Epithelial cell of esophagus (primary cell): ENCODE measurements around the gene PLA2G2D.

Experiments used
- DNase-seq: peaks from one replicate; pipeline ENCODE4 v3.0.0; 2010; ENCODE audit warnings: low read depth
- H3K4me3 ChIP-seq: 2 replicates; pipeline ENCODE4 v1.5.1; 2011; ENCODE audit warnings: mild to moderate bottlenecking, low read length, control low read depth
- CTCF ChIP-seq: IDR thresholded peaks from 2 replicates; pipeline ENCODE4 v1.5.1; 2011; ENCODE audit warnings: low read depth, mild to moderate bottlenecking, low read length, control low read depth, inconsistent platforms; ENCODE audit not compliant: insufficient read depth; ENCODE audit errors: missing control alignments

PLA2G2D gene

GRCh38 chr1:20125100-20125499, 5.8 kb upstream of the PLA2G2D start:
- DNase-seq = no peak
- no peak overlapping the region for H3K4me3 ChIP-seq
- no peak for TF ChIP-seq CTCF

GRCh38 chr1:20124456-20125057, 5.2 kb upstream of the PLA2G2D start:
- TF ChIP-seq CTCF = no peak
- H3K4me3 ChIP-seq = no peak overlapping the region
- DNase-seq = peak; percentile 88

- DNase-seq = no peak
- no peak for TF ChIP-seq CTCF
- H3K4me3 ChIP-seq = no peak overlapping the region
Measured at GRCh38 chr1:20123722-20124455, 4.6 kb upstream of the PLA2G2D start.

GRCh38 chr1:20120796-20121195, 1.5 kb upstream of the PLA2G2D start:
- TF ChIP-seq CTCF = no peak
- no peak overlapping the region for H3K4me3 ChIP-seq
- no peak for DNase-seq

GRCh38 chr1:20117236-20117635, 2.1 kb downstream of the PLA2G2D start:
- DNase-seq = no peak
- H3K4me3 ChIP-seq = no peak overlapping the region
- TF ChIP-seq CTCF = no peak

- H3K4me3 ChIP-seq = no peak overlapping the region
- no peak for DNase-seq
- no peak for TF ChIP-seq CTCF
Measured at GRCh38 chr1:20115916-20116315, 3.4 kb downstream of the PLA2G2D start.

GRCh38 chr1:20115479-20115878, 3.9 kb downstream of the PLA2G2D start:
- H3K4me3 ChIP-seq = no peak overlapping the region
- no peak for DNase-seq
- no peak for TF ChIP-seq CTCF
